ENCODE results near the gene EFNA5.
A peak's percentile ranks its signal among the peaks of the same experiment; 100 is the strongest.
"Not testable (repeated sequence)": the region's sequence is repeated elsewhere in the genome, so short reads cannot be mapped to it uniquely, and the experiment has no call there.

The EFNA5 gene

GRCh38 chr5:107365320-107366109 is 305.2 kb downstream of the EFNA5 start:
- DNase-seq (ENCODE audit: low read depth), result peak; percentile 71

GRCh38 chr5:107364443-107365319 is 306.1 kb downstream of the EFNA5 start:
- no peak for DNase-seq (ENCODE audit: low read depth)

GRCh38 chr5:107363768-107364167 is 307.0 kb downstream of the EFNA5 start:
- DNase-seq (ENCODE audit: low read depth), result no peak

- no peak for DNase-seq (ENCODE audit: low read depth)
These were observed 308.8 kb downstream of the EFNA5 start for GRCh38 chr5:107361945-107362344.

- no peak for DNase-seq (ENCODE audit: low read depth)
These were observed 310.9 kb downstream of the EFNA5 start for GRCh38 chr5:107359916-107360234.

GRCh38 chr5:107359033-107359915 is 311.5 kb downstream of the EFNA5 start:
- peak; percentile 20 for DNase-seq (ENCODE audit: low read depth)

GRCh38 chr5:107356891-107357290 is 313.8 kb downstream of the EFNA5 start:
- DNase-seq (ENCODE audit: low read depth), result no peak

GRCh38 chr5:107352576-107352975 is 318.2 kb downstream of the EFNA5 start:
- DNase-seq (ENCODE audit: low read depth), result no peak

- DNase-seq (ENCODE audit: low read depth), result not testable (repeated sequence)
These were observed 324.2 kb downstream of the EFNA5 start for GRCh38 chr5:107346580-107346979.

- no peak for DNase-seq (ENCODE audit: low read depth)
These were observed 328.4 kb downstream of the EFNA5 start for GRCh38 chr5:107342371-107342770.

- DNase-seq (ENCODE audit: low read depth), result no peak
These were observed 329.2 kb downstream of the EFNA5 start for GRCh38 chr5:107341376-107342084.

GRCh38 chr5:107340631-107341030 is 330.1 kb downstream of the EFNA5 start:
- no peak for DNase-seq (ENCODE audit: low read depth)

- DNase-seq (ENCODE audit: low read depth), result no peak
These were observed 332.4 kb downstream of the EFNA5 start for GRCh38 chr5:107338335-107338734.

- peak; percentile 1 for DNase-seq (ENCODE audit: low read depth)
These were observed 333.5 kb downstream of the EFNA5 start for GRCh38 chr5:107337281-107337680.

GRCh38 chr5:107331882-107332281 is 338.9 kb downstream of the EFNA5 start:
- no peak for DNase-seq (ENCODE audit: low read depth)

GRCh38 chr5:107331312-107331711 is 339.4 kb downstream of the EFNA5 start:
- DNase-seq (ENCODE audit: low read depth), result no peak

- DNase-seq (ENCODE audit: low read depth), result no peak
These were observed 339.8 kb downstream of the EFNA5 start for GRCh38 chr5:107330903-107331302.

- DNase-seq (ENCODE audit: low read depth), result no peak
These were observed 340.9 kb downstream of the EFNA5 start for GRCh38 chr5:107329850-107330249.
